ENCODE measurements around the gene SFXN1. TPM values are rescaled to one million over a fixed set of nuclear protein-coding genes. Genes with fewer than 3 reads are reported as not detected.

The SFXN1 gene
- total and polyA plus RNA-seq, 2 donors (not counting 3 experiments of a cell fraction or from before 2014, with no cell fraction given) = 61.7 to 69.3 TPM

- Histone ChIP-seq H3K4me3 (replicated peaks in 1 of 3; ENCODE audit: insufficient read depth in 1 of 3, low read depth in 1 of 3, low read length in 3 of 3) (no peak overlapping the region), H3K9me1 (replicated peaks; ENCODE audit: control insufficient read depth, extremely low read depth, insufficient read depth, low read length) (no peaks in the 10 kb centered on the region), H3K9me3 (replicated peaks; ENCODE audit: control insufficient read depth, insufficient read depth, low read length) (no peaks in the 10 kb centered on the region), H3K27me3 (ENCODE audit: control insufficient read depth in 2 of 2, insufficient read depth in 2 of 2, low read length in 2 of 2) (no peaks in the 10 kb centered on the region), H3K79me2 (ENCODE audit: control insufficient read depth, insufficient read depth, low read length) (no peaks in the 10 kb centered on the region), H2AFZ (ENCODE audit: low read depth, low read length) (no peak overlapping the region), H4K20me1 (replicated peaks; ENCODE audit: control insufficient read depth, extremely low read depth, insufficient read depth, low read length) (no peaks in the 10 kb centered on the region), H3K4me2 (ENCODE audit: insufficient read depth, low read length) (no peak overlapping the region), H3K36me3 (ENCODE audit: control insufficient read depth in 2 of 2, extremely low read depth in 1 of 2, insufficient read depth in 2 of 2, low read length in 2 of 2) (no peaks in the 10 kb centered on the region), H3K4me1 (ENCODE audit: control insufficient read depth, extremely low read depth, insufficient read depth, low read length) (no peaks in the 10 kb centered on the region), H3K9ac (replicated peaks; ENCODE audit: extremely low read depth, insufficient read depth, low read length) (no peak overlapping the region), H3K27ac (ENCODE audit: insufficient read depth, low read depth, low read length) (no peak overlapping the region)
- ChIA-PET POLR2A (no interaction called here), CTCF (interaction anchor here (1.1 kb wide), 1 partner anchor 10 kb away, joined by 3 read pairs; no protein-coding TSS in a partner anchor)
- no TSS peak for BruUV-seq (replicated peaks)
- dilution Hi-C loops (cut with MboI; ENCODE audit: extremely low pct_ligation_motif_present, low sequenced_read_pairs) (no loop called here), intact Hi-C loops (cut with micrococcal nuclease) (no loop called here)
- TF ChIP-seq EZH2 (IDR thresholded peaks at IDR 0.05; ENCODE audit: borderline replicate concordance, low read depth, low read length, severe bottlenecking) (no peak), CTCF (IDR thresholded peaks at IDR 0.05; ENCODE audit: extremely low read depth in 1 of 2, insufficient read depth in 1 of 2, low read depth in 1 of 2, low read length in 2 of 2) (no peak), MYC (IDR thresholded peaks at IDR 0.05; ENCODE audit: low read depth, low read length) (no peak), JUN (IDR thresholded peaks at IDR 0.05; ENCODE audit: borderline replicate concordance, insufficient read depth, insufficient read length, low read depth) (no peak), FOS (IDR thresholded peaks at IDR 0.05; ENCODE audit: borderline replicate concordance, insufficient read depth, low read length) (no peak), POLR2A (IDR thresholded peaks at IDR 0.05; ENCODE audit: low read depth, low read length) (no peak), GATA2 (IDR thresholded peaks at IDR 0.05; ENCODE audit: insufficient read depth, insufficient read length, low read depth, low read length) (no peak), MAX (IDR thresholded peaks at IDR 0.05; ENCODE audit: insufficient read depth, insufficient read length) (no peak), POLR2AphosphoS5 (IDR thresholded peaks at IDR 0.05; ENCODE audit: insufficient read depth, low read depth, low read length) (no peak)
- DNase-seq (ENCODE audit: low read depth, low spot score) (no peak), FAIRE-seq (no peak)
These were observed 65.8 kb downstream of the SFXN1 start for GRCh38 chr5:175544108-175544511.
